ENCODE results near the gene COA6.

GRCh38 chr1:234386122-234386521, 12.9 kb downstream of the COA6 start:
- TF ChIP-seq POLR2A (IDR thresholded peaks at IDR 0.05; ENCODE audit: low read depth, low read length), result no peak
- TF ChIP-seq SPI1 (IDR thresholded peaks at IDR 0.05; ENCODE audit: low read depth, low read length), result no peak
- no peak for TF ChIP-seq POLR2AphosphoS5 (IDR thresholded peaks at IDR 0.05; ENCODE audit: low read depth, low read length)
- no peak for TF ChIP-seq TAF1 (IDR thresholded peaks at IDR 0.05; ENCODE audit: low read depth, low read length)
- no peak for TF ChIP-seq PAX5 (IDR thresholded peaks at IDR 0.05; ENCODE audit: insufficient read depth, low read length, severe bottlenecking)

All from GM12891 (cell line).